ENCODE measurements around the gene SMIM45.

Gene SMIM45

GRCh38 chr22:41915786-41916493, 36.0 kb upstream of the SMIM45 start:
- DNase-seq (ENCODE audit: low spot score) = no peak

- DNase-seq (ENCODE audit: low spot score) = no peak
Measured at GRCh38 chr22:41916745-41917358, 35.1 kb upstream of the SMIM45 start.

- DNase-seq (ENCODE audit: low spot score) = no peak
Measured at GRCh38 chr22:41917375-41917902, 34.5 kb upstream of the SMIM45 start.

- no peak for DNase-seq (ENCODE audit: low spot score)
Measured at GRCh38 chr22:41917903-41918791, 33.8 kb upstream of the SMIM45 start.

- DNase-seq (ENCODE audit: low spot score) = no peak
Measured at GRCh38 chr22:41919357-41920224, 32.4 kb upstream of the SMIM45 start.

- DNase-seq (ENCODE audit: low spot score) = no peak
Measured at GRCh38 chr22:41920271-41920976, 31.5 kb upstream of the SMIM45 start.

GRCh38 chr22:41922328-41922727, 29.6 kb upstream of the SMIM45 start:
- DNase-seq (ENCODE audit: low spot score) = no peak

- no peak for DNase-seq (ENCODE audit: low spot score)
Measured at GRCh38 chr22:41922940-41923594, 28.9 kb upstream of the SMIM45 start.

GRCh38 chr22:41923595-41924276, 28.2 kb upstream of the SMIM45 start:
- no peak for DNase-seq (ENCODE audit: low spot score)

- DNase-seq (ENCODE audit: low spot score) = peak; percentile 83
Measured at GRCh38 chr22:41925783-41926460, 26.0 kb upstream of the SMIM45 start.

- DNase-seq (ENCODE audit: low spot score) = no peak
Measured at GRCh38 chr22:41927813-41928212, 24.1 kb upstream of the SMIM45 start.

GRCh38 chr22:41928593-41929417, 23.1 kb upstream of the SMIM45 start:
- no peak for DNase-seq (ENCODE audit: low spot score)

- no peak for DNase-seq (ENCODE audit: low spot score)
Measured at GRCh38 chr22:41929418-41929810, 22.5 kb upstream of the SMIM45 start.

GRCh38 chr22:41931701-41932269, 20.2 kb upstream of the SMIM45 start:
- DNase-seq (ENCODE audit: low spot score) = no peak

- DNase-seq (ENCODE audit: low spot score) = no peak
Measured at GRCh38 chr22:41932353-41932752, 19.6 kb upstream of the SMIM45 start.

GRCh38 chr22:41933411-41934177, 18.4 kb upstream of the SMIM45 start:
- DNase-seq (ENCODE audit: low spot score) = no peak
